HEK293 (cell line): ENCODE measurements around the gene STIP1.

Source experiments
- MYNN ChIP-seq: fragments of 450-650 bp; formaldehyde crosslinking; IDR thresholded peaks from 2 replicates; pipeline ENCODE4 v1.5.1; 2016; ENCODE audit warnings: missing biosample characterization, missing genetic modification characterization, borderline replicate concordance
- YY1 ChIP-seq: fragments of 450-650 bp; formaldehyde crosslinking; IDR thresholded peaks from 2 replicates; pipeline ENCODE4 v1.5.1; 2018; ENCODE audit warnings: missing biosample characterization, missing genetic modification characterization
- ZBTB26 ChIP-seq: fragments of 450-650 bp; formaldehyde crosslinking; optimal IDR thresholded peaks from 2 replicates; pipeline ENCODE3; 2016; ENCODE audit warnings: missing biosample characterization, mild to moderate bottlenecking, missing genetic modification characterization
- ZNF221 ChIP-seq: fragments of 450-650 bp; formaldehyde crosslinking; IDR thresholded peaks from 2 replicates; pipeline ENCODE4 v1.5.1; 2017; ENCODE audit warnings: missing biosample characterization, missing genetic modification characterization, borderline replicate concordance
- ZNF223 ChIP-seq: fragments of 450-650 bp; formaldehyde crosslinking; IDR thresholded peaks from 2 replicates; pipeline ENCODE4 v1.5.1; 2016; ENCODE audit warnings: missing biosample characterization, missing genetic modification characterization
- ZNF341 ChIP-seq: fragments of 450-650 bp; formaldehyde crosslinking; IDR thresholded peaks from 2 replicates; pipeline ENCODE4; 2016; ENCODE audit warnings: low read depth, missing biosample characterization, missing genetic modification characterization
- ZNF426 ChIP-seq: fragments of 450-650 bp; formaldehyde crosslinking; IDR thresholded peaks from 2 replicates; pipeline ENCODE4 v1.5.1; 2017; ENCODE audit warnings: missing biosample characterization, missing genetic modification characterization, mild to moderate bottlenecking, inconsistent platforms, moderate library complexity
- ZSCAN16 ChIP-seq: fragments of 450-650 bp; formaldehyde crosslinking; IDR thresholded peaks from 2 replicates; pipeline ENCODE4 v1.5.1; 2016; ENCODE audit warnings: missing biosample characterization, missing genetic modification characterization
- TF ChIP-seq, protein P1 (sequence below): fragments of 450-650 bp; formaldehyde crosslinking; IDR thresholded peaks from 2 replicates; pipeline ENCODE4 v1.5.1; 2016; ENCODE audit warnings: missing biosample characterization, missing genetic modification characterization
- TF ChIP-seq, protein P2 (sequence below): fragments of 450-650 bp; formaldehyde crosslinking; IDR thresholded peaks from 2 replicates; pipeline ENCODE4 v1.5.1; 2016; ENCODE audit warnings: missing biosample characterization, missing genetic modification characterization

- TF ChIP-seq, protein P1, sequence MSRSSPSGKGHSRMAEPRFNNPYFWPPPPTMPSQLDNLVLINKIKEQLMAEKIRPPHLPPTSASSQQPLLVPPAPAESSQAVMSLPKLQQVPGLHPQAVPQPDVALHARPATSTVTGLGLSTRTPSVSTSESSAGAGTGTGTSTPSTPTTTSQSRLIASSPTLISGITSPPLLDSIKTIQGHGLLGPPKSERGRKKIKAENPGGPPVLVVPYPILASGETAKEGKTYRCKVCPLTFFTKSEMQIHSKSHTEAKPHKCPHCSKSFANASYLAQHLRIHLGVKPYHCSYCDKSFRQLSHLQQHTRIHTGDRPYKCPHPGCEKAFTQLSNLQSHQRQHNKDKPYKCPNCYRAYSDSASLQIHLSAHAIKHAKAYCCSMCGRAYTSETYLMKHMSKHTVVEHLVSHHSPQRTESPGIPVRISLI (tag by site-specific recombination): no peak
- TF ChIP-seq ZNF221 (tag by site-specific recombination) (no peak), YY1 (tag by site-specific recombination) (no peak), ZNF426 (tag by site-specific recombination) (no peak), ZNF341 (tag by site-specific recombination) (no peak), MYNN (tag by site-specific recombination) (no peak), ZNF223 (no peak), ZSCAN16 (tag by site-specific recombination) (no peak), ZBTB26 (tag by site-specific recombination) (no peak)
- TF ChIP-seq, protein P2, sequence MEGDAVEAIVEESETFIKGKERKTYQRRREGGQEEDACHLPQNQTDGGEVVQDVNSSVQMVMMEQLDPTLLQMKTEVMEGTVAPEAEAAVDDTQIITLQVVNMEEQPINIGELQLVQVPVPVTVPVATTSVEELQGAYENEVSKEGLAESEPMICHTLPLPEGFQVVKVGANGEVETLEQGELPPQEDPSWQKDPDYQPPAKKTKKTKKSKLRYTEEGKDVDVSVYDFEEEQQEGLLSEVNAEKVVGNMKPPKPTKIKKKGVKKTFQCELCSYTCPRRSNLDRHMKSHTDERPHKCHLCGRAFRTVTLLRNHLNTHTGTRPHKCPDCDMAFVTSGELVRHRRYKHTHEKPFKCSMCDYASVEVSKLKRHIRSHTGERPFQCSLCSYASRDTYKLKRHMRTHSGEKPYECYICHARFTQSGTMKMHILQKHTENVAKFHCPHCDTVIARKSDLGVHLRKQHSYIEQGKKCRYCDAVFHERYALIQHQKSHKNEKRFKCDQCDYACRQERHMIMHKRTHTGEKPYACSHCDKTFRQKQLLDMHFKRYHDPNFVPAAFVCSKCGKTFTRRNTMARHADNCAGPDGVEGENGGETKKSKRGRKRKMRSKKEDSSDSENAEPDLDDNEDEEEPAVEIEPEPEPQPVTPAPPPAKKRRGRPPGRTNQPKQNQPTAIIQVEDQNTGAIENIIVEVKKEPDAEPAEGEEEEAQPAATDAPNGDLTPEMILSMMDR: no peak
Measured at GRCh38 chr11:64219755-64220154, 33.8 kb downstream of the STIP1 start.
